GM23338 (cell line): ENCODE results near the gene HDAC5. TPM values are rescaled to one million over a fixed set of nuclear protein-coding genes. Genes with fewer than 3 reads are reported as not detected.

ENCODE experiments used
- ATAC-seq: fragments of 200-7000 bp; cut with Tn5 transposase; 3 replicates; pipeline ENCODE4 v1.9.1; 2020
- DNase-seq: peaks from one replicate; pipeline ENCODE4 v3.0.0-alpha.2; 2015; ENCODE audit warnings: low spot score
- H2AFZ ChIP-seq: fragments of 200-600 bp; sonication (generic); 2 replicates; pipeline ENCODE4 v1.8.0; 2016; ENCODE audit warnings: antibody characterized with exemption, mild to moderate bottlenecking, moderate library complexity
- H3F3A ChIP-seq: fragments of 200-600 bp; sonication (generic); replicated peaks from 2 replicates; pipeline ENCODE4 v1.8.0; 2017; ENCODE audit warnings: antibody characterized with exemption, mixed run types, low read depth
- H3K27ac ChIP-seq: fragments of 200-600 bp; sonication (generic); 2 replicates; pipeline ENCODE4 v1.6.1; 2016; ENCODE audit warnings: low read depth
- H3K27me3 ChIP-seq: fragments of 200-600 bp; sonication (generic); 2 replicates; pipeline ENCODE4 v1.8.0; 2016; ENCODE audit warnings: mild to moderate bottlenecking, mixed run types, moderate library complexity; ENCODE audit not compliant: insufficient read depth
- H3K36me3 ChIP-seq: fragments of 200-600 bp; sonication (generic); 2 replicates; pipeline ENCODE4 v1.8.0; 2016; ENCODE audit warnings: mild to moderate bottlenecking; ENCODE audit not compliant: insufficient read depth
- H3K4me1 ChIP-seq: fragments of 200-600 bp; sonication (generic); 2 replicates; pipeline ENCODE4 v1.8.0; 2016; ENCODE audit warnings: mild to moderate bottlenecking, moderate library complexity; ENCODE audit not compliant: insufficient read depth
- H3K4me2 ChIP-seq: fragments of 200-600 bp; sonication (generic); 2 replicates; pipeline ENCODE4 v1.7.1; 2017; ENCODE audit warnings: mixed run types
- H3K4me3 ChIP-seq: fragments of 200-600 bp; sonication (generic); 2 replicates; pipeline ENCODE4 v1.6.1; 2016; ENCODE audit warnings: mixed run types
- H3K79me2 ChIP-seq: fragments of 200-600 bp; sonication (generic); replicated peaks from 2 replicates; pipeline ENCODE4 v1.8.0; 2017; ENCODE audit warnings: mild to moderate bottlenecking; ENCODE audit not compliant: insufficient read depth
- H3K9me2 ChIP-seq: fragments of 200-600 bp; sonication (generic); 2 replicates; pipeline ENCODE4 v1.8.0; 2017; ENCODE audit not compliant: insufficient read depth
- H4K20me1 ChIP-seq: fragments of 200-600 bp; sonication (generic); replicated peaks from 2 replicates; pipeline ENCODE4 v1.8.0; 2017; ENCODE audit warnings: mild to moderate bottlenecking; ENCODE audit not compliant: insufficient read depth
- H3K27ac Mint-ChIP-seq: 2 replicates; pipeline ENCODE4 v1.8.0; 2020; ENCODE audit warnings: inconsistent platforms, mild to moderate bottlenecking, moderate library complexity, mixed read lengths
- H3K27me3 Mint-ChIP-seq: 3 replicates; pipeline ENCODE4 v1.8.0; 2022; ENCODE audit warnings: low read depth, mild to moderate bottlenecking, moderate library complexity, mixed read lengths, inconsistent platforms; ENCODE audit not compliant: insufficient read depth, poor library complexity
- H3K36me3 Mint-ChIP-seq: 3 replicates; pipeline ENCODE4 v1.8.0; 2021; ENCODE audit warnings: low read depth, mild to moderate bottlenecking, inconsistent platforms, moderate library complexity, mixed read lengths
- H3K4me1 Mint-ChIP-seq: 3 replicates; pipeline ENCODE4 v1.8.0; 2020; ENCODE audit warnings: mild to moderate bottlenecking, inconsistent platforms, mixed read lengths
- H3K4me3 Mint-ChIP-seq: 3 replicates; pipeline ENCODE4 v1.8.0; 2021; ENCODE audit warnings: moderate library complexity, mild to moderate bottlenecking, inconsistent platforms, mixed read lengths
- H3K9me3 Mint-ChIP-seq: 3 replicates; pipeline ENCODE4 v1.8.0; 2020; ENCODE audit warnings: moderate library complexity, mild to moderate bottlenecking, inconsistent platforms, mixed read lengths
- CREB1 ChIP-seq: fragments of 250-450 bp; sonication (Bioruptor Pico); IDR thresholded peaks from 2 replicates; pipeline ENCODE4 v1.5.0; 2020; ENCODE audit warnings: low read depth, mild to moderate bottlenecking, moderate library complexity
- EZH2 ChIP-seq: fragments of 200-600 bp; sonication (generic); IDR thresholded peaks from one replicate; pipeline ENCODE4 v1.8.0; 2017; ENCODE audit warnings: antibody characterized with exemption, mild to moderate bottlenecking, low read depth; ENCODE audit not compliant: unreplicated experiment
- POLR2AphosphoS5 ChIP-seq: IDR thresholded peaks from 2 replicates; pipeline ENCODE4 v1.6.1; 2016; ENCODE audit warnings: antibody characterized with exemption, low read depth
- STAT1 ChIP-seq: IDR thresholded peaks from one replicate; pipeline ENCODE4 v1.6.1; 2016; ENCODE audit warnings: antibody characterized with exemption; ENCODE audit not compliant: unreplicated experiment
- polyA plus RNA-seq: library from polyadenylated mRNA; unstranded; fragments of >200 nt; fragmentation: Nextera tagmentation; extraction: Ambion mirVana; gene quantifications from 2 replicates; pipeline ENCODE4 v1.2.1, GENCODE V29; 2016
- total RNA-seq: library from RNA; depleted of rRNA; stranded (reverse); fragments of >200 nt; shearing (Covaris generic); gene quantifications from 2 replicates; pipeline ENCODE4 v1.2.3, GENCODE V29; 2014
- TF ChIP-seq, protein P1 (sequence below), 2 experiments: fragments of 200-600 bp in 1 of 2; sonication (generic) in 1 of 2; conservative IDR thresholded peaks; 2 replicates each; pipeline versions ENCODE4 v1.5.1 to v1.6.1; 2016 to 2017; ENCODE audit warnings: antibody characterized with exemption in 2 of 2, low read depth in 2 of 2, mild to moderate bottlenecking in 2 of 2, moderate library complexity in 1 of 2
- TF ChIP-seq, protein P2 (sequence below): IDR thresholded peaks from 2 replicates; pipeline ENCODE4 v1.6.1; 2016; ENCODE audit warnings: antibody characterized with exemption
- TF ChIP-seq, protein P3 (sequence below): IDR thresholded peaks from one replicate; pipeline ENCODE4 v1.6.1; 2018; ENCODE audit warnings: antibody characterized with exemption; ENCODE audit not compliant: unreplicated experiment

The HDAC5 gene
- total and polyA plus RNA-seq, 2 experiments from 2014 or later, result 16.9 to 71.1 TPM

DNA sequence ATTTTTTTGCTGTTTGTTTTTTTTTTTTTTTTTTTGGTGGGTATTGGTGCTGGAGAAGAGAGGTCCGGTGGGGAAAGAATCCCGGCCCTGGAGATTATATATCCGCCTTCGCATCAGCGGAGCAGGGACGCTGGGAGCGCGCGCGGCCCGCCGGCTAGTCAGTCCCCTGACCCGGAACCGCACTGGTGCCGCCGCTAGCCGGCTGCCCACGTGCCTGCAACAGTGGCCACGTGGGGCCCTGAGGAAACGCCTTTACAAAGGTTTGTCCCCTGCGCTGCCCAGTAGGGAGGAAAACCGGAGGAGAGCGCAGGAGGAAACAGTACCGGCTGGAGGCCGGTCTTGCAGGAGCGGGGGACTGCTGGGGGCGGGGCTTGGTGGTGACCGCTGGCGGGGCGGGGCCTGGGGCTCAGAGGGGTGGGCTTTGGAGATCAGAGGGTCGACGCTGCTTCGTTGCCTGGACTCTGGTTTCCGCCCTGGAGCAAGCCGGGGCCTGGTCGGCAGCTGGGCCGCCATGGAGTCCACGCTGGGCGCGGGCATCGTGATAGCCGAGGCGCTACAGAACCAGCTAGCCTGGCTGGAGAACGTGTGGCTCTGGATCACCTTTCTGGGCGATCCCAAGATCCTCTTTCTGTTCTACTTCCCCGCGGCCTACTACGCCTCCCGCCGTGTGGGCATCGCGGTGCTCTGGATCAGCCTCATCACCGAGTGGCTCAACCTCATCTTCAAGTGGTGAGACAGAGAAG is 52.8 kb downstream of the HDAC5 start, which contains the start of gene G6PC3:
Gene G6PC3 (plus strand): TSS at position 281 of the 743 bp plus-strand sequence. CDS start 231 bp downstream, at position 512.
- H3K4me3 Mint-ChIP-seq, result peak within 1 kb of the TSS; percentile 95
- peaks cover 30% of the 10 kb centered on the region for H3K79me2 ChIP-seq
- peaks cover 25% of the 10 kb centered on the region for H3K4me1 Mint-ChIP-seq
- peaks cover 2% of the 10 kb centered on the region for H3K27me3 Mint-ChIP-seq
- ATAC-seq, result peak; percentile 79
- H3K36me3 ChIP-seq, result peaks cover 9% of the 10 kb centered on the region; the same call in 1 of the 2 replicates
- H2AFZ ChIP-seq, result peak within 1 kb of the TSS; percentile 84
- no peaks in the 10 kb centered on the region for H3K27me3 ChIP-seq
- peak within 1 kb of the TSS; percentile 97 for H3K27ac Mint-ChIP-seq
- peak within 1 kb of the TSS; percentile 99 for H3K4me3 ChIP-seq
- peak; percentile 99 for DNase-seq
- no peaks in the 10 kb centered on the region; the same call in 1 of the 2 replicates for H3K9me2 ChIP-seq
- peaks cover 30% of the 10 kb centered on the region for H3K36me3 Mint-ChIP-seq
- peak within 1 kb of the TSS; percentile 94 for H3K4me2 ChIP-seq
- no peaks in the 10 kb centered on the region; the same call in 1 of the 2 replicates for H4K20me1 ChIP-seq
- no peaks in the 10 kb centered on the region; the same call in 2 of the 3 replicates for H3K9me3 Mint-ChIP-seq
- TF ChIP-seq, protein P1, sequence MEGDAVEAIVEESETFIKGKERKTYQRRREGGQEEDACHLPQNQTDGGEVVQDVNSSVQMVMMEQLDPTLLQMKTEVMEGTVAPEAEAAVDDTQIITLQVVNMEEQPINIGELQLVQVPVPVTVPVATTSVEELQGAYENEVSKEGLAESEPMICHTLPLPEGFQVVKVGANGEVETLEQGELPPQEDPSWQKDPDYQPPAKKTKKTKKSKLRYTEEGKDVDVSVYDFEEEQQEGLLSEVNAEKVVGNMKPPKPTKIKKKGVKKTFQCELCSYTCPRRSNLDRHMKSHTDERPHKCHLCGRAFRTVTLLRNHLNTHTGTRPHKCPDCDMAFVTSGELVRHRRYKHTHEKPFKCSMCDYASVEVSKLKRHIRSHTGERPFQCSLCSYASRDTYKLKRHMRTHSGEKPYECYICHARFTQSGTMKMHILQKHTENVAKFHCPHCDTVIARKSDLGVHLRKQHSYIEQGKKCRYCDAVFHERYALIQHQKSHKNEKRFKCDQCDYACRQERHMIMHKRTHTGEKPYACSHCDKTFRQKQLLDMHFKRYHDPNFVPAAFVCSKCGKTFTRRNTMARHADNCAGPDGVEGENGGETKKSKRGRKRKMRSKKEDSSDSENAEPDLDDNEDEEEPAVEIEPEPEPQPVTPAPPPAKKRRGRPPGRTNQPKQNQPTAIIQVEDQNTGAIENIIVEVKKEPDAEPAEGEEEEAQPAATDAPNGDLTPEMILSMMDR (conservative IDR thresholded peaks at IDR 0.05; ENCODE audit: low read depth in 2 of 2), result 0 out of 4 replicates have a peak, but pooled peaks of 1 of the 2 experiments have one; percentile 2
- TF ChIP-seq EZH2 (no peak), STAT1 (no peak), POLR2AphosphoS5 (peak; percentile 95), CREB1 (CRISPR knock-in tag) (peak; percentile 46)
- TF ChIP-seq, protein P2, sequence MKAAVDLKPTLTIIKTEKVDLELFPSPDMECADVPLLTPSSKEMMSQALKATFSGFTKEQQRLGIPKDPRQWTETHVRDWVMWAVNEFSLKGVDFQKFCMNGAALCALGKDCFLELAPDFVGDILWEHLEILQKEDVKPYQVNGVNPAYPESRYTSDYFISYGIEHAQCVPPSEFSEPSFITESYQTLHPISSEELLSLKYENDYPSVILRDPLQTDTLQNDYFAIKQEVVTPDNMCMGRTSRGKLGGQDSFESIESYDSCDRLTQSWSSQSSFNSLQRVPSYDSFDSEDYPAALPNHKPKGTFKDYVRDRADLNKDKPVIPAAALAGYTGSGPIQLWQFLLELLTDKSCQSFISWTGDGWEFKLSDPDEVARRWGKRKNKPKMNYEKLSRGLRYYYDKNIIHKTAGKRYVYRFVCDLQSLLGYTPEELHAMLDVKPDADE, result 0 out of 2 replicates have a peak, but pooled peaks have one; percentile 42
- TF ChIP-seq, protein P3, sequence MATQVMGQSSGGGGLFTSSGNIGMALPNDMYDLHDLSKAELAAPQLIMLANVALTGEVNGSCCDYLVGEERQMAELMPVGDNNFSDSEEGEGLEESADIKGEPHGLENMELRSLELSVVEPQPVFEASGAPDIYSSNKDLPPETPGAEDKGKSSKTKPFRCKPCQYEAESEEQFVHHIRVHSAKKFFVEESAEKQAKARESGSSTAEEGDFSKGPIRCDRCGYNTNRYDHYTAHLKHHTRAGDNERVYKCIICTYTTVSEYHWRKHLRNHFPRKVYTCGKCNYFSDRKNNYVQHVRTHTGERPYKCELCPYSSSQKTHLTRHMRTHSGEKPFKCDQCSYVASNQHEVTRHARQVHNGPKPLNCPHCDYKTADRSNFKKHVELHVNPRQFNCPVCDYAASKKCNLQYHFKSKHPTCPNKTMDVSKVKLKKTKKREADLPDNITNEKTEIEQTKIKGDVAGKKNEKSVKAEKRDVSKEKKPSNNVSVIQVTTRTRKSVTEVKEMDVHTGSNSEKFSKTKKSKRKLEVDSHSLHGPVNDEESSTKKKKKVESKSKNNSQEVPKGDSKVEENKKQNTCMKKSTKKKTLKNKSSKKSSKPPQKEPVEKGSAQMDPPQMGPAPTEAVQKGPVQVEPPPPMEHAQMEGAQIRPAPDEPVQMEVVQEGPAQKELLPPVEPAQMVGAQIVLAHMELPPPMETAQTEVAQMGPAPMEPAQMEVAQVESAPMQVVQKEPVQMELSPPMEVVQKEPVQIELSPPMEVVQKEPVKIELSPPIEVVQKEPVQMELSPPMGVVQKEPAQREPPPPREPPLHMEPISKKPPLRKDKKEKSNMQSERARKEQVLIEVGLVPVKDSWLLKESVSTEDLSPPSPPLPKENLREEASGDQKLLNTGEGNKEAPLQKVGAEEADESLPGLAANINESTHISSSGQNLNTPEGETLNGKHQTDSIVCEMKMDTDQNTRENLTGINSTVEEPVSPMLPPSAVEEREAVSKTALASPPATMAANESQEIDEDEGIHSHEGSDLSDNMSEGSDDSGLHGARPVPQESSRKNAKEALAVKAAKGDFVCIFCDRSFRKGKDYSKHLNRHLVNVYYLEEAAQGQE, result peak; percentile 24
- peaks cover 19% of the 10 kb centered on the region for H3F3A ChIP-seq
- H3K27ac ChIP-seq, result peak within 1 kb of the TSS; percentile 98
- H3K4me1 ChIP-seq, result peaks cover 24% of the 10 kb centered on the region; the same call in 1 of the 2 replicates
